Measurements from ENCODE around the gene GRK1.

GRK1 gene

GRCh38 chr13:113633485-113633873 lies 33.5 kb upstream of the GRK1 start:
- no peak for TF ChIP-seq CTCF (IDR thresholded peaks at IDR 0.05)
- no peak for TF ChIP-seq ZFX (IDR thresholded peaks at IDR 0.05; ENCODE audit: borderline replicate concordance)
- no peak overlapping the region for H3K27ac ChIP-seq

- H3K27ac ChIP-seq = no peak overlapping the region
- TF ChIP-seq ZFX (IDR thresholded peaks at IDR 0.05; ENCODE audit: borderline replicate concordance) (no peak), CTCF (IDR thresholded peaks at IDR 0.05) (no peak)
Observed at GRCh38 chr13:113634279-113635047, 32.6 kb upstream of the GRK1 start.

GRCh38 chr13:113635048-113635420 lies 32.0 kb upstream of the GRK1 start:
- H3K27ac ChIP-seq = no peak overlapping the region
- no peak for TF ChIP-seq ZFX (IDR thresholded peaks at IDR 0.05; ENCODE audit: borderline replicate concordance)
- no peak for TF ChIP-seq CTCF (IDR thresholded peaks at IDR 0.05)

GRCh38 chr13:113635709-113636108 lies 31.3 kb upstream of the GRK1 start:
- H3K27ac ChIP-seq = no peak overlapping the region
- no peak for TF ChIP-seq CTCF (IDR thresholded peaks at IDR 0.05)
- no peak for TF ChIP-seq ZFX (IDR thresholded peaks at IDR 0.05; ENCODE audit: borderline replicate concordance)

- no peak overlapping the region for H3K27ac ChIP-seq
- TF ChIP-seq CTCF (IDR thresholded peaks at IDR 0.05) (no peak), ZFX (IDR thresholded peaks at IDR 0.05; ENCODE audit: borderline replicate concordance) (no peak)
Observed at GRCh38 chr13:113636266-113636963, 30.6 kb upstream of the GRK1 start.

GRCh38 chr13:113637262-113638160 lies 29.5 kb upstream of the GRK1 start:
- no peak overlapping the region for H3K27ac ChIP-seq
- TF ChIP-seq ZFX (IDR thresholded peaks at IDR 0.05; ENCODE audit: borderline replicate concordance) (no peak), CTCF (IDR thresholded peaks at IDR 0.05) (no peak)

Measured in 22Rv1 (cell line).